Loucy (cell line): ENCODE results near the gene PRSS21.

Experiments used
- H2AFZ ChIP-seq: fragments of 200-600 bp; sonication (generic); 2 replicates; pipeline ENCODE4 v1.6.0; 2016; ENCODE audit warnings: antibody characterized with exemption, mild to moderate bottlenecking, low read length, moderate library complexity
- H3F3A ChIP-seq: fragments of 200-600 bp; 2 replicates; pipeline ENCODE4 v1.6.0; 2016; ENCODE audit warnings: antibody characterized with exemption, low read depth, mild to moderate bottlenecking
- H3K27me3 ChIP-seq: fragments of 200-600 bp; sonication (generic); 2 replicates; pipeline ENCODE4 v1.6.1; 2014; ENCODE audit warnings: low read length, mild to moderate bottlenecking; ENCODE audit not compliant: insufficient read depth, poor library complexity, severe bottlenecking
- H3K36me3 ChIP-seq: fragments of 200-600 bp; sonication (generic); 2 replicates; pipeline ENCODE4 v1.6.1; 2016; ENCODE audit warnings: low read length; ENCODE audit not compliant: insufficient read depth
- H3K4me1 ChIP-seq: fragments of 200-600 bp; sonication (generic); 2 replicates; pipeline ENCODE4 v1.5.1; 2014; ENCODE audit warnings: low read length, mild to moderate bottlenecking; ENCODE audit not compliant: insufficient read depth, poor library complexity, severe bottlenecking
- H3K4me2 ChIP-seq: fragments of 200-600 bp; sonication (generic); 2 replicates; pipeline ENCODE4 v1.6.0; 2014; ENCODE audit warnings: antibody characterized with exemption, low read length, low read depth, mild to moderate bottlenecking; ENCODE audit not compliant: poor library complexity, severe bottlenecking
- H3K4me3 ChIP-seq: fragments of 200-600 bp; sonication (generic); 2 replicates; pipeline ENCODE4 v1.5.1; 2014; ENCODE audit warnings: low read length, mild to moderate bottlenecking, mixed read lengths; ENCODE audit not compliant: poor library complexity, severe bottlenecking
- H3K79me2 ChIP-seq: fragments of 200-600 bp; sonication (generic); 2 replicates; pipeline ENCODE4 v1.6.1; 2014; ENCODE audit warnings: low read length; ENCODE audit not compliant: insufficient read depth
- H3K9ac ChIP-seq: fragments of 200-600 bp; sonication (generic); 2 replicates; pipeline ENCODE4 v1.6.0; 2014; ENCODE audit warnings: mild to moderate bottlenecking, low read depth, low read length, moderate library complexity; ENCODE audit not compliant: poor library complexity, severe bottlenecking
- H3K9me2 ChIP-seq: fragments of 200-600 bp; sonication (generic); replicated peaks from 2 replicates; pipeline ENCODE4 v1.6.1; 2016; ENCODE audit warnings: low read depth, low read length, mixed read lengths
- H3K9me3 ChIP-seq: fragments of 200-600 bp; sonication (generic); 2 replicates; pipeline ENCODE4 v1.6.1; 2014; ENCODE audit warnings: mild to moderate bottlenecking, antibody characterized with exemption, low read length, low read depth; ENCODE audit not compliant: insufficient read depth
- H4K20me1 ChIP-seq: fragments of 200-600 bp; sonication (generic); 2 replicates; pipeline ENCODE4 v1.6.0; 2014; ENCODE audit warnings: antibody characterized with exemption, low read length, mild to moderate bottlenecking; ENCODE audit not compliant: insufficient read depth, poor library complexity, severe bottlenecking
- EZH2phosphoT487 ChIP-seq: fragments of 200-600 bp; IDR thresholded peaks from 2 replicates; pipeline ENCODE4 v1.6.1; 2018; ENCODE audit warnings: antibody characterized with exemption, mild to moderate bottlenecking, moderate library complexity, borderline replicate concordance
- TF ChIP-seq, protein P1 (sequence below): fragments of 200-600 bp; sonication (generic); conservative IDR thresholded peaks from 2 replicates; pipeline ENCODE4 v1.5.1; 2014; ENCODE audit warnings: mild to moderate bottlenecking, antibody characterized with exemption, low read length

Gene PRSS21

DNA sequence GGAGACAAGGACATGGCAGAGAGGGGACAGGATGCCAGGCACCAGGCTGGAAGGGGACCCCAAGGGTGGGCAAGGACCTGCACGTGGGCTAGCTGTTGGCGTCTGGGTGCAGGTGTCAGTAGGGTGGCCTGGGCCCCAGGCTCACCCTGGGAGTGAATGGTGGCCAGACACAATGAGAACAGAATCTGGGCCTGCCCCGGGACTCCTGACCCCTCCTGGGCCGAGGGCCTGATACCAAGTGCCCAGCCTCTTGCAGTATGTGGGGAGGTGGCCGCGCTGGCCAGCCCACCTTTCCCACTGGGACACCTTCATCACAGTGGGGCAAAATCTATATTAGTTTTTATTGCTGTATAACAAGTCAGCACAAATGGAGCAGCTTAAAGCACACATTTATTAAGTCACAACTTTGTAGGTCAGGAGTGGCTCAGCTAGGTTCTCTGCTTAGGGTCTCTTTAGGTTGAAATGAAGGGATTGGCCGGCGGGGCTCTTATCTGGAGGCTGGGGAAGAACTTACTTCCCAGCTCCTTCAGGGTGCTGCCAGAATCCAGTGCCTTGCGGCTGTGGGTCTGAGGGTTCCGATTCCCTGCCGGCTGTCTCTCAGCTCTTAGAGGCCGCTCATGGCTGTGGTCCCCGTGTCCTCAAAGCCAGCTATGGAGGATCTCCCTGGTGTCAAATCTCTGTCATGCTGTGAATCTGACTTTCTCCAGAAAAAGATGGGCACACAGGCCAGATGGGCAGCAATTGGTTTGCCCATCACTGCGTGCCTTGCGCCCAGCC lies 33.3 kb upstream of the PRSS21 start:
- no peaks in the 10 kb centered on the region for H3K4me1 ChIP-seq
- H3K9me3 ChIP-seq: no peaks in the 10 kb centered on the region
- H3K9me2 ChIP-seq: no peaks in the 10 kb centered on the region
- H3K36me3 ChIP-seq: no peaks in the 10 kb centered on the region
- no peaks in the 10 kb centered on the region for H3K27me3 ChIP-seq
- no peak overlapping the region for H3K4me3 ChIP-seq
- H2AFZ ChIP-seq: no peak overlapping the region
- no peaks in the 10 kb centered on the region for H3F3A ChIP-seq
- H3K79me2 ChIP-seq: peaks cover under 1% of the 10 kb centered on the region
- H3K4me2 ChIP-seq: no peak overlapping the region
- TF ChIP-seq, protein P1, sequence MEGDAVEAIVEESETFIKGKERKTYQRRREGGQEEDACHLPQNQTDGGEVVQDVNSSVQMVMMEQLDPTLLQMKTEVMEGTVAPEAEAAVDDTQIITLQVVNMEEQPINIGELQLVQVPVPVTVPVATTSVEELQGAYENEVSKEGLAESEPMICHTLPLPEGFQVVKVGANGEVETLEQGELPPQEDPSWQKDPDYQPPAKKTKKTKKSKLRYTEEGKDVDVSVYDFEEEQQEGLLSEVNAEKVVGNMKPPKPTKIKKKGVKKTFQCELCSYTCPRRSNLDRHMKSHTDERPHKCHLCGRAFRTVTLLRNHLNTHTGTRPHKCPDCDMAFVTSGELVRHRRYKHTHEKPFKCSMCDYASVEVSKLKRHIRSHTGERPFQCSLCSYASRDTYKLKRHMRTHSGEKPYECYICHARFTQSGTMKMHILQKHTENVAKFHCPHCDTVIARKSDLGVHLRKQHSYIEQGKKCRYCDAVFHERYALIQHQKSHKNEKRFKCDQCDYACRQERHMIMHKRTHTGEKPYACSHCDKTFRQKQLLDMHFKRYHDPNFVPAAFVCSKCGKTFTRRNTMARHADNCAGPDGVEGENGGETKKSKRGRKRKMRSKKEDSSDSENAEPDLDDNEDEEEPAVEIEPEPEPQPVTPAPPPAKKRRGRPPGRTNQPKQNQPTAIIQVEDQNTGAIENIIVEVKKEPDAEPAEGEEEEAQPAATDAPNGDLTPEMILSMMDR: no peak
- no peak for TF ChIP-seq EZH2phosphoT487
- H4K20me1 ChIP-seq: no peaks in the 10 kb centered on the region
- H3K9ac ChIP-seq: no peak overlapping the region

DNA sequence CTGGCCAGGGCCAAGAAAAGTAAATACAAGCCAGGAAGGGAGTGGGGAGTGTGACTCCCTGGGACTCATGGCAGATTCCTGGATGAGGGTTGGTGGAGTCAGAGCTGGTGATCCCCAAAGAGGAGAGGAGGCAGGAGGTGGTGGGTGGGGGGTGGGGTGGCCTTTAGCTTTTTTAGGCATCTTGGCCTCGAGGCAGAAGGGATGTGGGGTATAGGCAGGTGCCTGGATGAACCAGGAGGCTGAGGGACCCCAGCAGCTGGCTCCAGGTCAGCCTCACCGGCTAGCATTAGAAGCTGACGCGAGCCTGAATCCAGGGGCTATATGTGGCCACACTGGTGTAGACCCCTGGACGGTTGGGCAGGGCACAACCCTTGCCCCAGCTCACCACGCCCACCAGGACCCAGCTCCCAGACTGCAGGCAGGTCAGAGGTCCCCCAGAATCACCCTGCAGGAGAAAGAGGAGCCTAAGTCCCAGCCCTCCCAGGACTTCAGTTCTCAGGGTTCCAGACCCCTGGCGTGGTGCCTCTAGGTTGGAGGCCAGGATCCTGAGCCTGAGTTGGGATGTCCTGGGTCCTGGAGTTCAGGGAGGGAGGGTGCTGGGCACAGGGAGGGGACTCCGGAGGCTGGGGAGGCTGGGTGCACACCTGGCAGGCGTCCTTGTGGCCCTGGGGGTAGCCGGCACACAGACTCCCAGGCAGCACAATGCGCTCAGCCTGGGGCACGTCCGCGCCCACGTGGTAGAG lies 32.5 kb upstream of the PRSS21 start:
- H3K27me3 ChIP-seq: no peaks in the 10 kb centered on the region
- H3K9me3 ChIP-seq: no peaks in the 10 kb centered on the region
- H3K4me2 ChIP-seq: no peak overlapping the region
- no peak overlapping the region for H3K9ac ChIP-seq
- no peak overlapping the region for H3K4me3 ChIP-seq
- no peaks in the 10 kb centered on the region for H3F3A ChIP-seq
- TF ChIP-seq, protein P1: no peak
- no peak for TF ChIP-seq EZH2phosphoT487
- H4K20me1 ChIP-seq: no peaks in the 10 kb centered on the region
- no peaks in the 10 kb centered on the region for H3K4me1 ChIP-seq
- no peak overlapping the region for H2AFZ ChIP-seq
- no peaks in the 10 kb centered on the region for H3K9me2 ChIP-seq
- H3K79me2 ChIP-seq: no peaks in the 10 kb centered on the region
- no peaks in the 10 kb centered on the region for H3K36me3 ChIP-seq

DNA sequence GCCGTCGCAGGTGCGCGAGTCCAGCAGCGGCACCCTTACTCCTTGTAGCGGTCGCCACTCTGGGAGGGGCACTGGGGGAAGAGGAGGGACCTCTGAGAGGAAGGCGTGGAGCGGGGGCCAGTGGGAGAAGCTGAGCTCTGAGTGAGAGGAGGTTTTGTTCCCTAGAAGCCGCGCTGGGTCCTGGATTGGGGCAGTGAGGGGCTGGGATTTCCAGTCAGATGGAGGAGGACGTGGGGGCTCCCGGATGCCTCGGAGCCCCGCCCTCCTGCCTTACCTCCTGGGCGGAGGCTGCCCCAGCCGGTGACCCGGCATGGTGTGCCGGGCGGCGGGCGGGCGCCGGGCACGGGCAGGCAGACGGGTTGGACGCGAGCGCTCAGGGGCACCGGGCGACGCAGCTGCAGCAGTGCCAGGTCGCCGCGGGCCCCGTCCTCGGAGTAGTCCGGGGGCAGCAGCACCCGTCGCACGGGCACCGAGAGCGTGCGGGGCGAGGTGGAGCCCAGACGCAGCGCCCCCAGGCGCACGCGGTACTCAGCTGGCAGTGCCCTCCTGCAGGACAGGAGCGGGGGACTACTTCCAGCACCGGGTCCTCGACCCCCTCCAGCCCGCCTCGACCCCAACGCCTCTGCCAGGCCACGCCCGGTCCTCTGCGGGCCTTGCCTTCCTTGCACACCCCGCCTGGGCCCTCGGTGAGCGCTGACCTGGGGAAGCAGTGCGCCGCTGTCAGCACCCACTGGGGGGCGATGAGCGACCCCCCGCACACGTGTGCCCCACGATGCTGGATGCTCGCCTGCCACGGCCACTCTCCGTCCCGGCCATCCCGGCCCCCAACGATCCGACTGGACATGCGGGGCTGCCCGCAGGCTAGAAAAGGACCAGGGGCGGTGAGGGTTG lies 31.7 kb upstream of the PRSS21 start:
- no peak for TF ChIP-seq EZH2phosphoT487
- TF ChIP-seq, protein P1: no peak
- no peak overlapping the region for H3K4me2 ChIP-seq
- no peaks in the 10 kb centered on the region for H3K36me3 ChIP-seq
- no peak overlapping the region for H2AFZ ChIP-seq
- H3F3A ChIP-seq: no peaks in the 10 kb centered on the region
- no peaks in the 10 kb centered on the region for H3K9me2 ChIP-seq
- H3K79me2 ChIP-seq: no peaks in the 10 kb centered on the region
- H4K20me1 ChIP-seq: no peaks in the 10 kb centered on the region
- H3K9ac ChIP-seq: no peak overlapping the region
- no peaks in the 10 kb centered on the region for H3K27me3 ChIP-seq
- H3K9me3 ChIP-seq: no peaks in the 10 kb centered on the region
- H3K4me3 ChIP-seq: no peak overlapping the region
- H3K4me1 ChIP-seq: no peaks in the 10 kb centered on the region
